Loucy (cell line): ENCODE data around the gene POU2F2.

Source experiments
- EZH2phosphoT487 ChIP-seq: fragments of 200-600 bp; IDR thresholded peaks from 2 replicates; pipeline ENCODE4 v1.6.1; 2018; ENCODE audit warnings: antibody characterized with exemption, mild to moderate bottlenecking, moderate library complexity, borderline replicate concordance
- TF ChIP-seq, protein P1 (sequence below): fragments of 200-600 bp; sonication (generic); conservative IDR thresholded peaks from 2 replicates; pipeline ENCODE4 v1.5.1; 2014; ENCODE audit warnings: mild to moderate bottlenecking, antibody characterized with exemption, low read length

GRCh38 chr19:42154471-42155323 is 22.5 kb upstream of the POU2F2 start:
- TF ChIP-seq, protein P1, sequence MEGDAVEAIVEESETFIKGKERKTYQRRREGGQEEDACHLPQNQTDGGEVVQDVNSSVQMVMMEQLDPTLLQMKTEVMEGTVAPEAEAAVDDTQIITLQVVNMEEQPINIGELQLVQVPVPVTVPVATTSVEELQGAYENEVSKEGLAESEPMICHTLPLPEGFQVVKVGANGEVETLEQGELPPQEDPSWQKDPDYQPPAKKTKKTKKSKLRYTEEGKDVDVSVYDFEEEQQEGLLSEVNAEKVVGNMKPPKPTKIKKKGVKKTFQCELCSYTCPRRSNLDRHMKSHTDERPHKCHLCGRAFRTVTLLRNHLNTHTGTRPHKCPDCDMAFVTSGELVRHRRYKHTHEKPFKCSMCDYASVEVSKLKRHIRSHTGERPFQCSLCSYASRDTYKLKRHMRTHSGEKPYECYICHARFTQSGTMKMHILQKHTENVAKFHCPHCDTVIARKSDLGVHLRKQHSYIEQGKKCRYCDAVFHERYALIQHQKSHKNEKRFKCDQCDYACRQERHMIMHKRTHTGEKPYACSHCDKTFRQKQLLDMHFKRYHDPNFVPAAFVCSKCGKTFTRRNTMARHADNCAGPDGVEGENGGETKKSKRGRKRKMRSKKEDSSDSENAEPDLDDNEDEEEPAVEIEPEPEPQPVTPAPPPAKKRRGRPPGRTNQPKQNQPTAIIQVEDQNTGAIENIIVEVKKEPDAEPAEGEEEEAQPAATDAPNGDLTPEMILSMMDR = no peak
- TF ChIP-seq EZH2phosphoT487 = no peak
